Right lung (tissue), 5 donors: ENCODE results near the gene ZZZ3. TPM values are rescaled to one million over a fixed set of nuclear protein-coding genes. Genes with fewer than 3 reads are reported as not detected.
A peak's percentile ranks its signal among the peaks of the same experiment; 100 is the strongest.
"Not testable (repeated sequence)": the region's sequence is repeated elsewhere in the genome, so short reads cannot be mapped to it uniquely, and the experiment has no call there.

Source experiments
- DNase-seq, 2 donors: peaks; one replicate each; pipeline ENCODE4 v3.0.0-alpha.2; 2013
- polyA plus RNA-seq, 5 donors: library from polyadenylated mRNA; unstranded; fragments of 120-200 nt; gene quantifications; one replicate each; pipeline versions ENCODE4 v1.2.1 to v1.2.3, GENCODE V29; 2013; ENCODE audit warnings: inconsistent platforms in 1 of 5, low replicate concordance in 1 of 5; ENCODE audit not compliant: insufficient read length in 5 of 5, insufficient read depth in 1 of 5

Gene ZZZ3
- polyA plus RNA-seq, 5 donors, result 42.9 to 68.3 (median 62.1) TPM

GRCh38 chr1:77672374-77672773 is 10.1 kb downstream of the ZZZ3 start:
- DNase-seq, result no peak

DNA sequence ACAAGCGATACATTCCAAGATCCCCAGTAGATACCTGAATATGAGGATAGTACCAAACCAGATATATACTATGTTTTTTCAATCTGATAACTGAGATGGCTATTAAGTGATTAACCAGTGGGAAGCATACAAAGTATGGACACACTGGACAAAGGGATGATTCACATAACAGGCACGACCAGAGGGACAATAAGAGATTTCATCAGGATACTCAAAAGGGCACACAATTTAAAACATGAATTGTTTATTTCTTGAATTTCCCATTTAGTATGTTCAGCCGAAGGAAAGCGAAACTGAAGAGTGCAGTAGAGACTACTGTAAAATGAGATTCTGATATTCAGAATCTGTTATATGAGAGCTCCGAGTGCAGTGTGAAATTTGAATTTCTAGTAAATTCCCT is 10.6 kb downstream of the ZZZ3 start:
- DNase-seq, result no peak

DNA sequence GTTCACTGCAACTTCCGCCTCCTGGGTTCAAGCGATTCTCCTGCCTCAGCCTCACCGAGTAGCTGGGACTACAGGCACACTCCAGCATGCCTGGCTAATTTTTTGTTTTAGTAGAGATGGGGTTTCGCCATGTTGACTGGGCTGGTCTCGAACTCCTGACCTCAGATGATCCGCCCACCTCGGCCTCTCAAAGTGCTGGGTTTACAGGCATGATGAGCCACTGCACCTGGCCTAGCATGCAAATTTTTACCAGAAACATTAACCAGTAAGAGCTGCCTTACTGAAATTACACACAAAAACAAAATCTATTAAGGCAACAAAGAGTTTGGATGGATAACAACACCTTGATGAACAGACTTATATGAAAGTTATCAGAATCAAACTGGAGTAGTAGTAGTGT is 12.1 kb downstream of the ZZZ3 start:
- no peak for DNase-seq

GRCh38 chr1:77668924-77669449 is 13.5 kb downstream of the ZZZ3 start:
- DNase-seq, result no peak

GRCh38 chr1:77664939-77665516 is 17.4 kb downstream of the ZZZ3 start:
- peak; percentile 51 to 54 for DNase-seq

GRCh38 chr1:77661696-77662095 is 20.8 kb downstream of the ZZZ3 start:
- DNase-seq, result no peak

DNA sequence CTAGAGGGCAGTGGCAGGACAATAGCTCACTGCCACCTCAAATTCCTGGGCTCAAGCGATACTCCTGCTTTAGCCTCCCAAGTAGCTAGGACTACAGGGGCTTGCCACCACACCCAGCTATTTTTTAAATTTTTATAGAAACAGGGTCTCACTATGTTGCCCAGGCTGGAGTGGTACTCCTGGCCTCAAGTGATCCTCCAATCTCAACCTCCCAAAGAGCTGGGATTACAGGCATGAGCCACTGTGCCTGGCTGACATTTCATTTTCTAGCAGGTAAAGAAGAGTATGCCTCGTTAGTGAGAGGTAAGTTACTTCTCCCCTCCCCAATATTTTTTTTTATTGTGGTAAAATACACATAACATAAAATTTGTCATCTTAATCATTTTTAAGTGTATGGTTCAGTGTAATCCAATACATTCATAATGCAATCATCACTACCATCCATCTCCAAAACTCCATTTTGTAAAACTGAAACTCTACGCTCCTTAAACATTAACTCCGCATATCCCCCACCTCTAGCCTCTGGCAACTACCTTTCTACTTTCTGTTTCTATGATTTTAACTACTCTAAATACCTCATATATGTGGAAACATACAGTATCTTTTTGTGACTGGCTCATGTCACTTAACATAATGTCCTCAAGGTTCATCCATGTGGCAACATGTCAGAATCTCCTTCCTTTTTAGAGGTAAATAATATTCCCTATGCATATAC is 22.4 kb downstream of the ZZZ3 start:
- DNase-seq, result no peak

- DNase-seq, result no peak
Observed at GRCh38 chr1:77658271-77658670, 24.2 kb downstream of the ZZZ3 start.

GRCh38 chr1:77655431-77655974 is 27.0 kb downstream of the ZZZ3 start:
- no peak for DNase-seq

GRCh38 chr1:77652970-77653516 is 29.4 kb downstream of the ZZZ3 start:
- no peak for DNase-seq

DNA sequence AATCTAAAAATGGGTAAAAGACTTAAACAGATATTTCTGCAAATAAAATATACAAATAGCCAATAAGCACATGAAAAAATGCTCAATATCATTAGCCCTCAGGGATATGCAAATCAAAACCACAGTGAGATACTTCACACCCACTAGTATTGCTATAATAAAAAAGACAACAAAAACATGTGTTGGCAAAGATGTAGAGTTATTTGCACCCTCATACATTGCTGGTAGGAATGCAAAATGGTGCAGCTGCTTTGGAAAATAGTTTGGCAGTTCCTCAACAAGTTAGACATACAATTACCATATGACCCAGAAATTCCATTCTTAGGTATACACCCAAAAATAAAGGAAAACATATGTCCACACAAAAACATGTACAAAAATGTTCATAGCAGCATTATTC is 30.2 kb downstream of the ZZZ3 start:
- no peak for DNase-seq

DNA sequence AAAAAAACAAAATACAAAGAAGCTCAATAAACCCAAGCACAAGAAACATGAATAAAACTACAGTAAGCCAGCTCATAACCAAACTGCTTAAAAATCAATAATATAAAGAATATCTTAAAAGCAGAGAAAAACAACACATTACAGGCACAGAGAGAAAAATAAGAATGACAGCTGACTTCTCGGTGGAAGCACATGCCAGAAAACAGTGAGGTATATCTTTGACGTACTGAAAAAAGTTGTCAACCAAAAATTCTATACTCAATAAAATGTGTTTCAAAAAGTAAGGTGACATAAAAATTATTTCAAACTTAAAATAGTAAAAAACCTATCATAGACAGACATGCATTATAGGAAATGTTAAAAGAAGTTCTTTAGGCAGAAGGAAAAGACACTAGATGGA is 33.3 kb downstream of the ZZZ3 start:
- DNase-seq, result no peak

- not testable (repeated sequence) for DNase-seq
Observed at GRCh38 chr1:77646224-77646623, 36.2 kb downstream of the ZZZ3 start.

- no peak for DNase-seq
Observed at GRCh38 chr1:77643456-77643855, 39.0 kb downstream of the ZZZ3 start.

- no peak for DNase-seq
Observed at GRCh38 chr1:77642941-77643340, 39.5 kb downstream of the ZZZ3 start.

DNA sequence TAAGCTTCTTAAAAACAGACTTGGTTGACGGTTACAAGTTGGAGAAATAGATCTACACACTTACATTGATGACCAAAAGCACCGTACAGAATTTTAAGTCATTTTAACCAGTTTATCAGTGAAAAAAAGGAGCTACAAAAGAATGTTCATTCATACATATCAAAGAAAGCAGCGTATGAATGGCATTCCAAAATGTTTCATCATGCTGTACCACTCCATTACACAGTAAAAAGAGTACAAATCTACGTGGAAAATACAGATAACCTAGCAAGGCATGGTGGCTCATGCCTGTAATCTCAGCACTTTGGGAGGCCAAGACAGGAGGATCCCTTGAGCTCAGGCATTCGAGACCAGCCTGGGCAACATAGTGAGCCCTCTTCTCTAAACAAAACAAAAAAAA is 40.3 kb downstream of the ZZZ3 start:
- DNase-seq, result no peak

DNA sequence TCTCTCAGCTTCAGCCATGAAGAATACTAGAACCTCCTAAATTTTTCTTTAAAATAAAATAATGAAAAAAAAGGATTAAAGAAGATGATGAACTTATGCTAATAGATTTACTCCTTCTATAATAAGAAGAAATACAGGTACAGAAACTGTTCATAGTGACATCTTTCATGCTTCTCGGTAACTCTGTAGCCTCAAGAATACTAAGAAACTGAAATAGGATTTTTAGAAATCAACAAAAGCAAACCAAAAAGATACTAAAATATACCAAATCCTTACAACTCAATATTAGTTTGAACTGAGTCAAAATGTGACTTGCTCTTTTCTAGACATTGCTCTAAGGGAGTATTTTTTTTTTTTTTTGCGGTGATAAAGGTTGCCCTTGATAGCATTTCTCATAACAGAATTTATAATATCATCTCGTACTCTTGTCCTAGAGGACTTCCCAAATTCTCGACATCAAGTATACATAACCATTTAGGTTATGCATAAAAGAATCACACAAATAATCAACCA is 42.8 kb downstream of the ZZZ3 start:
- no peak for DNase-seq

GRCh38 chr1:77639056-77639455 is 43.4 kb downstream of the ZZZ3 start:
- DNase-seq, result no peak

- no peak for DNase-seq
Observed at GRCh38 chr1:77636864-77637263, 45.6 kb downstream of the ZZZ3 start.
